ENCODE data around the gene SRPK3.

DNA sequence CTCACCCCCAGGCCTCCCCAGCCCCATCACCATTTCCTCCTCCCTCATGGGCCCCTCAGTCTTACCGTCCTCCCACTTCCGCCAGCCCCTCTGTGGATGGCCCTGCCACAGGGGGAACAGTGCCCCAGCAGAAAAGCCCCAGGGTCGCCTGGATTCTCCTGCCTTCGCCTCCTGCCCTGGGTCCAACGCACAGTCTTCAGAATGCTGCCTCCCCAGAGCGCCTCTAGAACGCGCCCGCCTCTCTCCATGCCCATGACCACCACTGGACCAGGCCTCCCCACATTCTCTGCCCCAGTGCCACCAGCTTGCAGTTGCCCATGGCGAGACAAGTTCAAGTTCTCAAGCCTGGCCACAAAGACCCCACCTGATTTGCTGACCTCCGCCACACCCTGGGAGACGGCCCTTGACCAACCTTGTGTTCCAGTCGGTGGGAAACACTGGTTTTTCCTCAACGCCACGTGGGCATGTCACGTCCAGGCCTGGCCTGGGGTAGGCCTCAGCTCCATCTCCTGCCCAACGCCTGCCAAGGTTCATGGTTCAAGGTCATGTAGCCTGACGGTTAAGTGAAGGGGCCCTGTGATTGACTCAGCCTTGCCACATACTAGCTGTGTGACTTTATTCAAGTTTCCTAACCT, 17.4 kb upstream of the SRPK3 start:
- TF ChIP-seq EZH2 (IDR thresholded peaks at IDR 0.05; ENCODE audit: low read length), result no peak
- TF ChIP-seq CTCF (optimal IDR thresholded peaks at IDR 0.05 in 1 of 3, IDR thresholded peaks at IDR 0.05 in 1 of 3, conservative IDR thresholded peaks at IDR 0.05 in 1 of 3; ENCODE audit: extremely low read depth in 1 of 3, insufficient read depth in 2 of 3, low read length in 3 of 3), result no peak

All from keratinocyte (primary cell).